Measurements from ENCODE around the gene PTPMT1. TPM values are rescaled to one million over a fixed set of nuclear protein-coding genes. Genes with fewer than 3 reads are reported as not detected.
A peak's percentile ranks its signal among the peaks of the same experiment; 100 is the strongest.
"Not testable (repeated sequence)": the region's sequence is repeated elsewhere in the genome, so short reads cannot be mapped to it uniquely, and the experiment has no call there.

The PTPMT1 gene
- polyA plus RNA-seq, 1 donor from 2014 or later = 2.7 TPM

GRCh38 chr11:47529951-47530350 is 35.4 kb upstream of the PTPMT1 start:
- no peaks in the 10 kb centered on the region for H3K36me3 ChIP-seq (ENCODE audit: insufficient read depth, low read length)
- H3K9me3 ChIP-seq (ENCODE audit: low read length) = no peaks in the 10 kb centered on the region
- TF ChIP-seq REST (IDR thresholded peaks at IDR 0.05; ENCODE audit: borderline replicate concordance) = no peak
- no peak for TF ChIP-seq TAF1 (IDR thresholded peaks at IDR 0.05; ENCODE audit: low read depth)
- TF ChIP-seq CTCF (IDR thresholded peaks at IDR 0.05; ENCODE audit: poor library complexity, severe bottlenecking) = no peak
- TF ChIP-seq SMC3 (conservative IDR thresholded peaks at IDR 0.05; ENCODE audit: poor library complexity) = no peak
- TF ChIP-seq EP300 (conservative IDR thresholded peaks at IDR 0.05; ENCODE audit: poor library complexity, severe bottlenecking) = no peak
- no peak for TF ChIP-seq MXI1 (conservative IDR thresholded peaks at IDR 0.05; ENCODE audit: poor library complexity, severe bottlenecking)
- TF ChIP-seq RAD21 (conservative IDR thresholded peaks at IDR 0.05) = no peak
- no peak for TF ChIP-seq POLR2AphosphoS5 (IDR thresholded peaks at IDR 0.05)
- TF ChIP-seq EZH2 (IDR thresholded peaks at IDR 0.05; ENCODE audit: borderline replicate concordance, insufficient read depth, low read length, poor library complexity, severe bottlenecking) = no peak
- H4K20me1 ChIP-seq (ENCODE audit: insufficient read depth) = no peaks in the 10 kb centered on the region
- no peaks in the 10 kb centered on the region for H3K9me2 ChIP-seq (ENCODE audit: insufficient read depth, low read length)
- no peak overlapping the region for H3K9ac ChIP-seq (ENCODE audit: low read length)
- H2AFZ ChIP-seq (ENCODE audit: low read depth, low read length) = no peak overlapping the region
- peaks cover 73% of the 10 kb centered on the region for H3K79me2 ChIP-seq (replicated peaks; ENCODE audit: insufficient read depth, low read length)
- peaks cover 3% of the 10 kb centered on the region for H3F3A ChIP-seq (ENCODE audit: insufficient read depth, low read length, poor library complexity, severe bottlenecking)
- no peak overlapping the region for H3K4me3 ChIP-seq (ENCODE audit: low read length)
- no peak overlapping the region for H3K4me2 ChIP-seq (ENCODE audit: low read length)
- H3K27ac ChIP-seq (ENCODE audit: low read length) = peak overlapping the region; percentile 88
- no peaks in the 10 kb centered on the region for H3K27me3 ChIP-seq (ENCODE audit: insufficient read depth, low read depth, low read length)

GRCh38 chr11:47530721-47531120 is 34.7 kb upstream of the PTPMT1 start:
- H3K27me3 ChIP-seq (ENCODE audit: insufficient read depth, low read depth, low read length); H3F3A ChIP-seq (ENCODE audit: insufficient read depth, low read length, poor library complexity, severe bottlenecking); H2AFZ ChIP-seq (ENCODE audit: low read depth, low read length); H3K9me2 ChIP-seq (ENCODE audit: insufficient read depth, low read length); H3K9ac ChIP-seq (ENCODE audit: low read length); H3K9me3 ChIP-seq (ENCODE audit: low read length); H3K4me2 ChIP-seq (ENCODE audit: low read length); H3K4me3 ChIP-seq (ENCODE audit: low read length); H4K20me1 ChIP-seq (ENCODE audit: insufficient read depth); H3K36me3 ChIP-seq (ENCODE audit: insufficient read depth, low read length): not testable (repeated sequence)
- H3K27ac ChIP-seq (ENCODE audit: low read length) = peak overlapping the region; percentile 88
- peaks cover 72% of the 10 kb centered on the region for H3K79me2 ChIP-seq (replicated peaks; ENCODE audit: insufficient read depth, low read length)

- Histone ChIP-seq H3K9me2 (ENCODE audit: insufficient read depth, low read length) (no peaks in the 10 kb centered on the region), H3K4me3 (ENCODE audit: low read length) (no peak overlapping the region), H3K27ac (ENCODE audit: low read length) (peak overlapping the region; percentile 88), H2AFZ (ENCODE audit: low read depth, low read length) (no peak overlapping the region), H3K79me2 (replicated peaks; ENCODE audit: insufficient read depth, low read length) (peaks cover 72% of the 10 kb centered on the region), H3K9me3 (ENCODE audit: low read length) (no peaks in the 10 kb centered on the region), H3K36me3 (ENCODE audit: insufficient read depth, low read length) (no peaks in the 10 kb centered on the region), H4K20me1 (ENCODE audit: insufficient read depth) (peaks cover under 1% of the 10 kb centered on the region), H3K4me2 (ENCODE audit: low read length) (no peak overlapping the region), H3K27me3 (ENCODE audit: insufficient read depth, low read depth, low read length) (no peaks in the 10 kb centered on the region), H3K9ac (ENCODE audit: low read length) (peak overlapping the region; percentile 47), H3F3A (ENCODE audit: insufficient read depth, low read length, poor library complexity, severe bottlenecking) (peaks cover 3% of the 10 kb centered on the region)
- TF ChIP-seq SMC3 (conservative IDR thresholded peaks at IDR 0.05; ENCODE audit: poor library complexity) (no peak), TAF1 (IDR thresholded peaks at IDR 0.05; ENCODE audit: low read depth) (no peak), EZH2 (IDR thresholded peaks at IDR 0.05; ENCODE audit: borderline replicate concordance, insufficient read depth, low read length, poor library complexity, severe bottlenecking) (no peak), REST (IDR thresholded peaks at IDR 0.05; ENCODE audit: borderline replicate concordance) (no peak), EP300 (conservative IDR thresholded peaks at IDR 0.05; ENCODE audit: poor library complexity, severe bottlenecking) (no peak), CTCF (IDR thresholded peaks at IDR 0.05; ENCODE audit: poor library complexity, severe bottlenecking) (no peak), RAD21 (conservative IDR thresholded peaks at IDR 0.05) (no peak), POLR2AphosphoS5 (IDR thresholded peaks at IDR 0.05) (no peak), MXI1 (conservative IDR thresholded peaks at IDR 0.05; ENCODE audit: poor library complexity, severe bottlenecking) (no peak)
Measured at GRCh38 chr11:47531666-47532065, 33.7 kb upstream of the PTPMT1 start.

Measured in neural cell (in vitro differentiated cells).